Ishikawa (cell line): ENCODE data around the gene CRYBB1.

Source experiments
- CEBPB ChIP-seq: IDR thresholded peaks from 2 replicates; pipeline ENCODE4 v1.6.1; 2012
- CREB1 ChIP-seq: IDR thresholded peaks from 2 replicates; pipeline ENCODE4 v1.6.1; 2012; ENCODE audit warnings: low read depth
- EGR1 ChIP-seq: IDR thresholded peaks from 2 replicates; pipeline ENCODE4 v1.6.1; 2012
- EP300 ChIP-seq: IDR thresholded peaks from 2 replicates; pipeline ENCODE4 v1.6.1; 2012; ENCODE audit warnings: borderline replicate concordance
- FOXM1 ChIP-seq: IDR thresholded peaks from 2 replicates; pipeline ENCODE4 v1.6.1; 2012; ENCODE audit warnings: low read depth, borderline replicate concordance
- NFIC ChIP-seq: IDR thresholded peaks from 2 replicates; pipeline ENCODE4 v1.6.1; 2012
- RAD21 ChIP-seq: IDR thresholded peaks from 2 replicates; pipeline ENCODE4 v1.6.1; 2012; ENCODE audit warnings: low read depth
- TAF1 ChIP-seq: IDR thresholded peaks from 2 replicates; pipeline ENCODE4 v1.6.1; 2012; ENCODE audit warnings: low read depth, mild to moderate bottlenecking
- TCF12 ChIP-seq: IDR thresholded peaks from 2 replicates; pipeline ENCODE4 v1.6.1; 2012; ENCODE audit warnings: low read depth
- TEAD4 ChIP-seq: IDR thresholded peaks from 2 replicates; pipeline ENCODE4 v1.6.1; 2012
- YY1 ChIP-seq: IDR thresholded peaks from 2 replicates; pipeline ENCODE4 v1.6.1; 2012; ENCODE audit warnings: low read depth
- ZBTB7A ChIP-seq: IDR thresholded peaks from 2 replicates; pipeline ENCODE4 v1.6.1; 2012; ENCODE audit warnings: low read depth
- TF ChIP-seq, protein P1 (sequence below): IDR thresholded peaks from 2 replicates; pipeline ENCODE4 v1.6.1; 2012
- TF ChIP-seq, protein P2 (sequence below): IDR thresholded peaks from 2 replicates; pipeline ENCODE4 v1.6.1; 2012; ENCODE audit warnings: low read depth, mild to moderate bottlenecking
- TF ChIP-seq, protein P3 (sequence below): IDR thresholded peaks from 2 replicates; pipeline ENCODE4 v1.6.1; 2012

CRYBB1 gene

DNA sequence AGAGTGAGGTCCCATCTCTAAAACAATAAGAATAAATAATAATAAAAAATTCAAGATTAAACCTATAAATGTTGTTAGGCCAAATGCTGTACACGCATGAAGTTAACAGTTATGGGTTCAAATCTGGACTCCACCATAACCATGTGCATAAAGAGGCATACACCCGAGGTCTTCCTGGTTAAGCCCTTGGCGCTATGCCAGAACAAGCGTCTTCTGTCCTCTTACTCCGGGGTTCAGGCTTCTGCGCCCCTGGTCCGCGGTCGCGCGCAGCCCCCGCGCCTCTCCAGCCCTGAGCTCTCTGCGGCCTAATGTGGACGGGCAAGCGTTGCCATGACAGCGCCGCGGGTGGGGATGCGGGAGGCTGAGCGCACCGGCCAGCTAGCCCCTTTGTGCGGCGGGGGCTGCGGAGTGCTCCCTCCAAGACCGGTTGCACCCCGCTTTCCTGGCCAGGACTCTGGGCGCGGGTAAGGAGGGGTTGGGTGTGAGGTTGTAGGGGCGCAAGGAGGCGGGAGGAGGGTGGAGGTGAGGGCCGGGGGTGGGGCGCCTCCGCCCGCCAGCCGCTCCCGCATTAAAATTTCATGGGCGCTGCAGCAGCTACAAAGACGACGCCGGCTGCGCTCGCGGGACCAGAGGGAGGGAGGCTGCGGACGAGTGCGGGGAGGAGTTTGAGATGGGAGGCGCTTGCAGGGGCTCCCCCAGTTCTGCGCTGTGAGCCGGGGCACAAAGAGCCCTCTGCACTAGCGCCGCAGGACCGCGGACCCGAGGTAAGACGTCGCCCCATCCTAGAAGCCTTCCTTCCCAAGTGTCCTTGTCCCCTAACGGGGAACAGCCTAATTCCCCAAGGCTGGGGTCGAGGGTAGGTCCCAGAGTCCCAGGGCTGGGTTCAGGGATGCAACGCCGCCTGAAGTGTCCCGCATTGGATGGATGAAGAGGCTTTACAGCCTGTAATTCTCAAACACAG is 39.3 kb upstream of the CRYBB1 start, which contains the start of gene MIAT:
TSS of gene MIAT (plus strand) at position 698 of the 961 bp plus-strand sequence.
- TF ChIP-seq TAF1: no peak
- no peak for TF ChIP-seq TCF12
- no peak for TF ChIP-seq TEAD4
- TF ChIP-seq CREB1: no peak
- TF ChIP-seq, protein P1, sequence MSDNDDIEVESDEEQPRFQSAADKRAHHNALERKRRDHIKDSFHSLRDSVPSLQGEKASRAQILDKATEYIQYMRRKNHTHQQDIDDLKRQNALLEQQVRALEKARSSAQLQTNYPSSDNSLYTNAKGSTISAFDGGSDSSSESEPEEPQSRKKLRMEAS: no peak
- TF ChIP-seq FOXM1: no peak
- no peak for TF ChIP-seq EP300

DNA sequence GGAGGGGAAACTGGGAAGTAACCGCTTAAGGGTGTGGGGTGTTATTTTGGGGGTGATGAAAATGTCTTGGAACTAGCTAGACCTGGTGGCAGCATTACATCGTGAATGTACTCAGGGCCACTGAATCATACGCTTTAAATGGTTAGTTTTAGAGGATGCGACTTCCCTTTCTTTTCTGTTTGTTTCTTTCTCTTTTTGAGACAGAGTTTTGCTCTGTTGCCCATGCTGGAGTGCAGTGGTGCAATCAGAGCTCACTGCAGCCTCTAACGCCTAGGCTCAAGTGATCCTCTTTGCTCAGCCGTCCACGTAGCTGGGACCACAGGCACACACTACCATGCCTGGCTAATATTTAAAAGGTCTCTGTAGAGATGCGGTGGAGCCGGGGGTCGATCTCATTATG is 34.0 kb upstream of the CRYBB1 start:
- TF ChIP-seq YY1 (no peak), NFIC (no peak), FOXM1 (no peak), EGR1 (no peak), TAF1 (no peak), CEBPB (no peak), TEAD4 (no peak), TCF12 (no peak), CREB1 (no peak), EP300 (no peak), RAD21 (no peak)
- TF ChIP-seq, protein P2, sequence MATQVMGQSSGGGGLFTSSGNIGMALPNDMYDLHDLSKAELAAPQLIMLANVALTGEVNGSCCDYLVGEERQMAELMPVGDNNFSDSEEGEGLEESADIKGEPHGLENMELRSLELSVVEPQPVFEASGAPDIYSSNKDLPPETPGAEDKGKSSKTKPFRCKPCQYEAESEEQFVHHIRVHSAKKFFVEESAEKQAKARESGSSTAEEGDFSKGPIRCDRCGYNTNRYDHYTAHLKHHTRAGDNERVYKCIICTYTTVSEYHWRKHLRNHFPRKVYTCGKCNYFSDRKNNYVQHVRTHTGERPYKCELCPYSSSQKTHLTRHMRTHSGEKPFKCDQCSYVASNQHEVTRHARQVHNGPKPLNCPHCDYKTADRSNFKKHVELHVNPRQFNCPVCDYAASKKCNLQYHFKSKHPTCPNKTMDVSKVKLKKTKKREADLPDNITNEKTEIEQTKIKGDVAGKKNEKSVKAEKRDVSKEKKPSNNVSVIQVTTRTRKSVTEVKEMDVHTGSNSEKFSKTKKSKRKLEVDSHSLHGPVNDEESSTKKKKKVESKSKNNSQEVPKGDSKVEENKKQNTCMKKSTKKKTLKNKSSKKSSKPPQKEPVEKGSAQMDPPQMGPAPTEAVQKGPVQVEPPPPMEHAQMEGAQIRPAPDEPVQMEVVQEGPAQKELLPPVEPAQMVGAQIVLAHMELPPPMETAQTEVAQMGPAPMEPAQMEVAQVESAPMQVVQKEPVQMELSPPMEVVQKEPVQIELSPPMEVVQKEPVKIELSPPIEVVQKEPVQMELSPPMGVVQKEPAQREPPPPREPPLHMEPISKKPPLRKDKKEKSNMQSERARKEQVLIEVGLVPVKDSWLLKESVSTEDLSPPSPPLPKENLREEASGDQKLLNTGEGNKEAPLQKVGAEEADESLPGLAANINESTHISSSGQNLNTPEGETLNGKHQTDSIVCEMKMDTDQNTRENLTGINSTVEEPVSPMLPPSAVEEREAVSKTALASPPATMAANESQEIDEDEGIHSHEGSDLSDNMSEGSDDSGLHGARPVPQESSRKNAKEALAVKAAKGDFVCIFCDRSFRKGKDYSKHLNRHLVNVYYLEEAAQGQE: no peak
- TF ChIP-seq, protein P3, sequence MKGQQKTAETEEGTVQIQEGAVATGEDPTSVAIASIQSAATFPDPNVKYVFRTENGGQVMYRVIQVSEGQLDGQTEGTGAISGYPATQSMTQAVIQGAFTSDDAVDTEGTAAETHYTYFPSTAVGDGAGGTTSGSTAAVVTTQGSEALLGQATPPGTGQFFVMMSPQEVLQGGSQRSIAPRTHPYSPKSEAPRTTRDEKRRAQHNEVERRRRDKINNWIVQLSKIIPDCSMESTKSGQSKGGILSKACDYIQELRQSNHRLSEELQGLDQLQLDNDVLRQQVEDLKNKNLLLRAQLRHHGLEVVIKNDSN: no peak
- TF ChIP-seq, protein P1: no peak

DNA sequence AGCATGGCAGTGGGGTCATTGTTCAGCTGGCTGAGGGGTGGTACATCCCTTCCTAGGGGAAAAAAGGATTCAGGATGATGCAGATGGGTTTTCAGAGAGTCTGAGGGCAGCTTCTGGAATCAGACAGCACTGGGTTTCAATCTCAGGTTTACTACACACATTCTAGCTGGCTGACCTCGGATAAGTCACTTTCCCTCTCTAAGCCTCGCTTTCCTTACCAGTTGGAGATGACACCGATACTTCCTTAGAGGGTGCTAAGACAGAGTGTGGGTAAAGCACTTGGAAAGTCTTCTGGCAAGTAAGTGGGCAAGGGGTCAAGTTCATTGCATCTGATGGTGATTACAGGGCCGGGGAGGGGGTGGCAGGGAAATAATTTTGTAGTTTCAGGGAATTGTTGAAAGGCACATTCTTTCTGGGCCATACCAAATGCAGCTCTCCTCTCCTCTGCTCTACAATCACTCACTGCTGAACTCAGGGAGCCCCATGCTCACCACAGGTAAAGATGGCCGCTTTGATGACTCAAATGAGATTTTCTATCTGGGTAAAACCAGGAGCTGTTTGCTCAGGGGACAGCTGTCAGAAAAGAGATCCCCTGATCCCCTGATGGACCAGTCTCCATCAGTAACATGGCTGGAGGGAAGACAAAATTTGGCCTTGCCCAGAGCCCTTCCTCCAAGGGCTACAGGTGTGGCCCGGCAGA is 33.0 kb upstream of the CRYBB1 start:
- no peak for TF ChIP-seq ZBTB7A
- TF ChIP-seq CREB1: no peak
- TF ChIP-seq FOXM1: no peak
- no peak for TF ChIP-seq NFIC
- no peak for TF ChIP-seq TEAD4
- TF ChIP-seq EGR1: no peak
- TF ChIP-seq EP300: no peak
- no peak for TF ChIP-seq CEBPB
- TF ChIP-seq, protein P2: no peak
- TF ChIP-seq RAD21: no peak
- TF ChIP-seq TCF12: no peak
- TF ChIP-seq TAF1: no peak
- TF ChIP-seq, protein P1: no peak
- no peak for TF ChIP-seq YY1
- TF ChIP-seq, protein P3: no peak

DNA sequence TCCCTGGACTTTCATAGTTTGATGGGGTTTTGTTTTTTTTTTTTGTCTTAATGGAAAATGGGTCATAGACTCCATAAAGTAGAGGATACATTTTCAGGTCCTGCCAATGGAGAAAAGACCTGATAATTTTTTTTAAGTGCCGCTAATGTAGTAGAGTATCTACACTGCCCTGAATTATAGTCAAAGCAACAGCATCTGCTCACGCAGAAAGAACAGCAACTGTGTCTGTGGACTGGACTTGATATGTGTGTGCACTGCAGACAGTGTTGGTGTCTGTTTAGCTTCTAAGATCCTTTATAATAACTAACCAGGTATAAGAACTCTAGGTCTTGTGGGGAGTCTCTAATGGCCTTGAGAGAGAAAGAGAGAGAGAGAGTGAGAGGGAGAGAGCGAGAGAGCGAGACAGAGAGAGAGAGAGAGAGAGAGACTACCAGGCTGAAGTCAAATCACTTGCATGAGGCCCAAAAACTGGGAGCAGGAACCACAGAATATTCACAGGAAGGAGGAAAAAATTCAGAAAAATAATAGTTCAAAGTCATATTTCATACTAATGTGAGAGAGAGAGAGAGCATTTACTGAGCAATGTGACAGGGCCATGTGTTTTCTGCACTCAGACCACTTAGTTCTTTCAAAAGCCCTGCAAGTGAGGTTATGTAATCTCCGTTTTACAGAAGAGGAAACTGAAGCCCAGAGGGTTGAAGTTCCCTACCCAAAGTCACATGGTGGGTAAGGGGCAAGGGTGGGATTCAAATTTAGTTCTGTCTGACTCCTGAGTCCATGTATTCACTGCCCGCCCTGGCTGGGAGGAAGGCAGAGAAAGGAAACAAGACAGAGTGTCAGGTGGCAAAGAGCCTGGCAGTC is 30.9 kb upstream of the CRYBB1 start:
- TF ChIP-seq CREB1 (no peak), FOXM1 (no peak), YY1 (no peak), EGR1 (no peak), TEAD4 (no peak), NFIC (no peak), RAD21 (no peak), EP300 (no peak), TCF12 (no peak), CEBPB (no peak)
- TF ChIP-seq, protein P3: no peak
- TF ChIP-seq, protein P2: no peak
- TF ChIP-seq, protein P1: no peak
